ENCODE data around the gene GCN1. TPM values are rescaled to one million over a fixed set of nuclear protein-coding genes. Genes with fewer than 3 reads are reported as not detected.
A peak's percentile ranks its signal among the peaks of the same experiment; 100 is the strongest.
"Not testable (repeated sequence)": the region's sequence is repeated elsewhere in the genome, so short reads cannot be mapped to it uniquely, and the experiment has no call there.

GCN1 gene
- total RNA-seq, 1 experiment from 2014 or later, result 117 TPM

DNA sequence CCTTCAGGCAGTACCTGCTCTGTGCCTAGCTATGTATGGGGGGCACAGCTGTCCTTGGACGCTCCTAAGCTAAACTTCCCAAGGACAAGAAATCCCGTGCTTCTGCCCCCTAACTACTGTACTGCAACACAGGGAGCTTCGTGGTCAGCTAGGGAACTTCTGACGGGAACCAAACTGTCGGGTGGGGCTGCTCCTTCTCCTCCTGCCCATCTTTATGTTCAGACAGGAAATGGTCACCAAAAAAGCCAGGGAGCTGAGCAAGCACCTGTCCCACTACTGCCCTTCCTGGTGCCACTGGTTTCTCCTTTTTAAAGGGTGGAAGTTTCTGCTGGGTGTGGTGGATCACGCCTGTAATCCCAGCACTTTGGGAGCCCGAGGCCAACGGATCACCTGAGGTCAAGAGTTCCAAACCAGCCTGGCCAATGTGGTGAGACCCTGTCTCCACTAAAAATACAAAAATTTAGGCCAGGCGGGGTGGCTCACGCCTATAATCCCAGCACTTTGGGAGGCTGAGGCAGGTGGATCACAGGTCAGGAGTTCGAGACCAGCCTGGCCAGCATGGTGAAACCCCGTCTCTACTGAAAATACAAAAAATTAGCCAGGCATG is 44.4 kb upstream of the GCN1 start:
- no peak overlapping the region for H3K27ac Mint-ChIP-seq (ENCODE audit: low read depth, unreplicated experiment)
- intact Hi-C loops (cut with micrococcal nuclease), result no loop called here
- no peak overlapping the region for H3K4me3 Mint-ChIP-seq (ENCODE audit: unreplicated experiment)

GRCh38 chr12:120238217-120238616 is 43.7 kb upstream of the GCN1 start:
- peaks cover 51% of the 10 kb centered on the region for H3K4me1 Mint-ChIP-seq (ENCODE audit: insufficient read depth, unreplicated experiment)
- peak overlapping the region; percentile 98 for H3K27ac Mint-ChIP-seq (ENCODE audit: low read depth, unreplicated experiment)
- CTCF ChIA-PET, result interaction anchor here (0.6 to 24.9 kb wide), 8 partner anchors 9 to 37 kb away, joined by 3 to 336 read pairs (median 39); partner anchors contain the start of gene PXN
- no peak for DNase-seq (ENCODE audit: unreplicated experiment)
- peak overlapping the region; percentile 65 for H3K4me3 Mint-ChIP-seq (ENCODE audit: unreplicated experiment)
- intact Hi-C loops (cut with micrococcal nuclease), result no loop called here
- peaks cover 7% of the 10 kb centered on the region for H3K36me3 Mint-ChIP-seq (ENCODE audit: insufficient read depth, unreplicated experiment)
- no peaks in the 10 kb centered on the region for H3K27me3 Mint-ChIP-seq (ENCODE audit: insufficient read depth, unreplicated experiment)
- no TSS peak for BruUV-seq (replicated peaks)
- POLR2A ChIA-PET, result interaction anchor here (0.8 to 10.7 kb wide), 12 partner anchors 8 to 249 kb away, joined by 3 to 511 read pairs (median 5); partner anchors contain the start of genes BICDL1, GCN1, PXN and RNU4-1
- TF ChIP-seq, protein P1, sequence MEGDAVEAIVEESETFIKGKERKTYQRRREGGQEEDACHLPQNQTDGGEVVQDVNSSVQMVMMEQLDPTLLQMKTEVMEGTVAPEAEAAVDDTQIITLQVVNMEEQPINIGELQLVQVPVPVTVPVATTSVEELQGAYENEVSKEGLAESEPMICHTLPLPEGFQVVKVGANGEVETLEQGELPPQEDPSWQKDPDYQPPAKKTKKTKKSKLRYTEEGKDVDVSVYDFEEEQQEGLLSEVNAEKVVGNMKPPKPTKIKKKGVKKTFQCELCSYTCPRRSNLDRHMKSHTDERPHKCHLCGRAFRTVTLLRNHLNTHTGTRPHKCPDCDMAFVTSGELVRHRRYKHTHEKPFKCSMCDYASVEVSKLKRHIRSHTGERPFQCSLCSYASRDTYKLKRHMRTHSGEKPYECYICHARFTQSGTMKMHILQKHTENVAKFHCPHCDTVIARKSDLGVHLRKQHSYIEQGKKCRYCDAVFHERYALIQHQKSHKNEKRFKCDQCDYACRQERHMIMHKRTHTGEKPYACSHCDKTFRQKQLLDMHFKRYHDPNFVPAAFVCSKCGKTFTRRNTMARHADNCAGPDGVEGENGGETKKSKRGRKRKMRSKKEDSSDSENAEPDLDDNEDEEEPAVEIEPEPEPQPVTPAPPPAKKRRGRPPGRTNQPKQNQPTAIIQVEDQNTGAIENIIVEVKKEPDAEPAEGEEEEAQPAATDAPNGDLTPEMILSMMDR (IDR thresholded peaks at IDR 0.05; ENCODE audit: unreplicated experiment), result no peak
- H3K9me3 Mint-ChIP-seq (ENCODE audit: unreplicated experiment), result no peaks in the 10 kb centered on the region

More for the DNA sequence above, 44.4 kb upstream of the GCN1 start:
- CTCF ChIA-PET, result interaction anchor here (0.6 to 24.9 kb wide), 8 partner anchors 10 to 1647 kb away, joined by 3 to 336 read pairs (median 39); partner anchors contain the start of gene PXN
- H3K27me3 Mint-ChIP-seq (ENCODE audit: insufficient read depth, unreplicated experiment), result no peaks in the 10 kb centered on the region
- POLR2A ChIA-PET, result interaction anchor here (1.0 to 10.7 kb wide), 8 partner anchors 9 to 121 kb away, joined by 3 to 511 read pairs (median 40); partner anchors contain the start of genes GCN1, PXN, RNU4-1 and RNU4-2
- TF ChIP-seq, protein P1 (IDR thresholded peaks at IDR 0.05; ENCODE audit: unreplicated experiment), result no peak
- BruUV-seq (replicated peaks), result no TSS peak
- H3K4me1 Mint-ChIP-seq (ENCODE audit: insufficient read depth, unreplicated experiment), result peaks cover 43% of the 10 kb centered on the region
- H3K36me3 Mint-ChIP-seq (ENCODE audit: insufficient read depth, unreplicated experiment), result peaks cover 11% of the 10 kb centered on the region
- DNase-seq (ENCODE audit: unreplicated experiment), result no peak
- H3K9me3 Mint-ChIP-seq (ENCODE audit: unreplicated experiment), result no peaks in the 10 kb centered on the region

DNA sequence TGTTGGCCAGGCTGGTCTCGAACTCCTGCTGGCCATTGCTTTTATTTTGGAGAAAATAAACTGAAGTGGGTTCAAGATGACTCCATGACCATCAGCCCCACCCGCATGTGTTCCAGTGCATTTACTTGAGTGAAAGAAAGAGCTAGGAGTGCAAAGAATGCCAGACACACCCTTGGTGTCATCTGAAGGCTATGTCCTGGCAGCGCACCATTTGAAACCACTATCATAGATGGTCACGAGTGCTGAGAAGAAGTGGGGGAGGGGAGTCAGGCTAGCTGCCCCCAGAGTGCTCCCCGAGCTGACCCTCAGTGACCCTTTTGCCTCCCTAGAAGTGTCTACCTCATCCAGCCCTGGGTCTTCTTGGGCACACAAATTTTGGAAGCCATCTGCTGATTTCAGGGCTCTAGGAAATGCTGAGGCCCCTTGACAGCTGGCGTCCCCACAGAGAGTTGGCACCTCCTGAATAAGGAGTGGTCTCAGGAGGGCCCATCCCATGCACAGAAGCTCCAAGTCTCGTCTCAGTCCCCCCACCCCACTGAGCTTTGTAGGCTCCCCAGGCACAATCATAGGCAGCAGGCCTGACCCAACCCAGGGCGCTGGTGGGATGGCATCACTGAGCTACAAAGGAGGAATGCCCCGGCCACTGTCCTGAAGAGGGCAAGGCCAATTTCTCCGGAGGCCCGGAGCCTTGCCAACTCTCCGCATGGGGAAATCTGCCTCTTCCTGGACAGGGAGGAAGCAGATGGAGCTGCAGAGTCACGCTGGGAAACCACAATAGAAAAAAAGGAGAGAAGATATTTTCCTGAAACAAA is 43.1 kb upstream of the GCN1 start:
- Mint-ChIP-seq H3K9me3 (ENCODE audit: unreplicated experiment) (no peaks in the 10 kb centered on the region), H3K36me3 (ENCODE audit: insufficient read depth, unreplicated experiment) (peaks cover 8% of the 10 kb centered on the region), H3K27ac (ENCODE audit: low read depth, unreplicated experiment) (peak overlapping the region; percentile 98), H3K4me1 (ENCODE audit: insufficient read depth, unreplicated experiment) (peaks cover 57% of the 10 kb centered on the region), H3K27me3 (ENCODE audit: insufficient read depth, unreplicated experiment) (no peaks in the 10 kb centered on the region), H3K4me3 (ENCODE audit: unreplicated experiment) (peak overlapping the region; percentile 65)
- CTCF ChIA-PET, result interaction anchor here (0.6 to 24.9 kb wide), 8 partner anchors 9 to 404 kb away, joined by 3 to 336 read pairs (median 39); partner anchors contain the start of gene PXN
- POLR2A ChIA-PET, result interaction anchor here (0.8 to 10.7 kb wide), 12 partner anchors 8 to 293 kb away, joined by 3 to 511 read pairs (median 5); partner anchors contain the start of genes BICDL1, GCN1, PXN and RNU4-1
- intact Hi-C loops (cut with micrococcal nuclease), result loop anchor here (1.0 kb wide), 2 partner anchors 10 to 20 kb away; no protein-coding TSS in a partner anchor
- DNase-seq (ENCODE audit: unreplicated experiment), result peak; percentile 91
- TF ChIP-seq, protein P1 (IDR thresholded peaks at IDR 0.05; ENCODE audit: unreplicated experiment), result no peak
- no TSS peak for BruUV-seq (replicated peaks)

DNA sequence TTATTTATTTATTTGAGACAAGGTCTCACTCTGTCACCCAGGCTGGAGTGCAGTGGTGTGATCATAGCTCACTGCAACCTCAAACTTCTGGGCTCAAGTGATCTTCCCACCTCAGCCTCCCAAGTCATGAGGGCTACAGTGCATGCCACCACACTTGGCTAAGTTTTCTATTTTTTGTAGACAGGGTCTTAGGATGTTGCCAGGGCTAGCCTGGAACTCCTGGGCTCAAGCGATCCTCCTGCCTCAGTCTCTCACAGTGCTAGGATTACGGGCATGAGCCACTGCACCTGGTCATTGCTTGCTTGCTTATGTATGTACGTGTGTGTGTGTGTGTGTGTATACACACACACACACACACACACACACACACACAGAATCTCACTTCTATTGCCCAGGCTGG is 42.3 kb upstream of the GCN1 start:
- not testable (repeated sequence) for H3K36me3 Mint-ChIP-seq (ENCODE audit: insufficient read depth, unreplicated experiment); H3K27me3 Mint-ChIP-seq (ENCODE audit: insufficient read depth, unreplicated experiment); BruUV-seq (replicated peaks); DNase-seq (ENCODE audit: unreplicated experiment); H3K9me3 Mint-ChIP-seq (ENCODE audit: unreplicated experiment)
- intact Hi-C loops (cut with micrococcal nuclease), result loop anchor here (1.0 kb wide), 2 partner anchors 10 to 20 kb away; no protein-coding TSS in a partner anchor
- H3K4me3 Mint-ChIP-seq (ENCODE audit: unreplicated experiment), result peak overlapping the region; percentile 65
- peak overlapping the region; percentile 98 for H3K27ac Mint-ChIP-seq (ENCODE audit: low read depth, unreplicated experiment)
- ChIA-PET CTCF (interaction anchor here (0.6 to 24.9 kb wide), 6 partner anchors 8 to 410 kb away, joined by 3 to 336 read pairs (median 73); partner anchors contain the start of gene PXN), POLR2A (interaction anchor here (0.7 to 10.7 kb wide), 8 partner anchors 7 to 1114 kb away, joined by 3 to 511 read pairs (median 40); partner anchors contain the start of genes PXN, RNU4-1, RNU4-2 and RPLP0)
- peaks cover 62% of the 10 kb centered on the region for H3K4me1 Mint-ChIP-seq (ENCODE audit: insufficient read depth, unreplicated experiment)
